Mucosa of descending colon (tissue), 3 donors: ENCODE measurements around the gene CIAO2A. TPM values are rescaled to one million over a fixed set of nuclear protein-coding genes. Genes with fewer than 3 reads are reported as not detected.

Source experiments
- ATAC-seq: fragments of 200-7000 bp; cut with Tn5 transposase; one replicate; pipeline ENCODE4 v1.9.1; 2020; ENCODE audit warnings: mild to moderate bottlenecking, moderate library complexity
- DNase-seq, 3 donors: peaks; one replicate each; pipeline ENCODE4 v3.0.0-alpha.2; 2020
- H3K36me3 ChIP-seq: fragments of 200-600 bp; one replicate; pipeline ENCODE4 v1.8.0; 2021; ENCODE audit warnings: low read depth, mild to moderate bottlenecking
- H3K4me1 ChIP-seq: fragments of 200-600 bp; one replicate; pipeline ENCODE4 v1.8.0; 2021; ENCODE audit warnings: low read depth, mild to moderate bottlenecking
- H3K4me3 ChIP-seq: fragments of 200-600 bp; one replicate; pipeline ENCODE4 v1.8.0; 2021; ENCODE audit warnings: mild to moderate bottlenecking
- H3K9me3 ChIP-seq: fragments of 200-600 bp; one replicate; pipeline ENCODE4 v1.8.0; 2021; ENCODE audit warnings: mild to moderate bottlenecking
- intact Hi-C, 2 donors: fragments of 100-400 bp; cut with DNase I in 1 of 2; cut with micrococcal nuclease in 1 of 2; formaldehyde crosslinking; loops; one replicate each; pipeline versions ENCODE4 v1.11.0 to v1.11.1; 2022; cut with DNase I, micrococcal nuclease
- total RNA-seq, 3 donors: library from RNA; stranded (reverse); fragmentation: NEBNext Ultra II Directional in 2 of 3; extraction: Animal tissue kit (Norgen Biotek cat#: 25700) in 2 of 3; gene quantifications; one replicate each; pipeline versions ENCODE4 v1.2.1 to v1.2.4, GENCODE V29; 2021 to 2023
- TF ChIP-seq, protein P1 (sequence below): fragments of 200-600 bp; IDR thresholded peaks from one replicate; pipeline ENCODE4 v1.8.0; 2022; ENCODE audit warnings: antibody characterized with exemption, mild to moderate bottlenecking
- donor health status: DM: no; HTN: no; CAD: no; lungs with moderate emphysema.
- donor health status: DM: no; HTN: no; CAD: no.
- donor health status: DM: no; HTN: yes; CAD: no.

The CIAO2A gene
- total RNA-seq, 3 donors from 2014 or later = 49.7 to 94.5 (median 78.9) TPM

DNA sequence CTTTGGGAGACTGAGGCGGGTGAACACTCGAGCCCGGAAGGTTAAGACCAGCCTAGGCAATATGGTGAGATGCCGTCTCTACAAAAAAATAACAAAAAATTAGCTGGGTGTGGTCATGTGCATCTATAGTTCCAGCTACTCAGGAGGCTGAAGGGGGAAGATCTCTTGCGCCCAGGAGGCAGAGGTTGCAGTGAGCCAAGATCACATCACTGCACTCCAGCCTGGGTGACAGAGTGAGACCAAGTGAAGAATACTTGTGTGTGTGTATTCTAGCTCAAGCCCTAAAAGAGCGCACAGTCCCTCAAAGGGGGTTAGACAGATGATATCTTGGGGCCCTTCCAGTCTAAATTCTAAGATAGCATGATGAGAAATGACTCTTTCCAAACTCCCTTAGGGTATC, 71.1 kb downstream of the CIAO2A start:
- TF ChIP-seq, protein P1, sequence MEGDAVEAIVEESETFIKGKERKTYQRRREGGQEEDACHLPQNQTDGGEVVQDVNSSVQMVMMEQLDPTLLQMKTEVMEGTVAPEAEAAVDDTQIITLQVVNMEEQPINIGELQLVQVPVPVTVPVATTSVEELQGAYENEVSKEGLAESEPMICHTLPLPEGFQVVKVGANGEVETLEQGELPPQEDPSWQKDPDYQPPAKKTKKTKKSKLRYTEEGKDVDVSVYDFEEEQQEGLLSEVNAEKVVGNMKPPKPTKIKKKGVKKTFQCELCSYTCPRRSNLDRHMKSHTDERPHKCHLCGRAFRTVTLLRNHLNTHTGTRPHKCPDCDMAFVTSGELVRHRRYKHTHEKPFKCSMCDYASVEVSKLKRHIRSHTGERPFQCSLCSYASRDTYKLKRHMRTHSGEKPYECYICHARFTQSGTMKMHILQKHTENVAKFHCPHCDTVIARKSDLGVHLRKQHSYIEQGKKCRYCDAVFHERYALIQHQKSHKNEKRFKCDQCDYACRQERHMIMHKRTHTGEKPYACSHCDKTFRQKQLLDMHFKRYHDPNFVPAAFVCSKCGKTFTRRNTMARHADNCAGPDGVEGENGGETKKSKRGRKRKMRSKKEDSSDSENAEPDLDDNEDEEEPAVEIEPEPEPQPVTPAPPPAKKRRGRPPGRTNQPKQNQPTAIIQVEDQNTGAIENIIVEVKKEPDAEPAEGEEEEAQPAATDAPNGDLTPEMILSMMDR = no peak
- H3K9me3 ChIP-seq = no peaks in the 10 kb centered on the region
- DNase-seq (no peak), ATAC-seq (no peak)
- peaks cover 37% of the 10 kb centered on the region for H3K4me1 ChIP-seq
- intact Hi-C loops = no loop called here
- no peak overlapping the region for H3K4me3 ChIP-seq
- H3K36me3 ChIP-seq = no peaks in the 10 kb centered on the region

Other genes starting within 250 kb of the CIAO2A start
- gene DAPK2, start 47.4 kb downstream of the CIAO2A start, total RNA-seq = 10 to 100 TPM; 32.0 to 82.0 (median 35.5) TPM
- 100 to 1,000 TPM; 110 to 122 (median 118) TPM for gene SNX1, start 2.1 kb upstream of the CIAO2A start, total RNA-seq
- under 1 TPM; 0.29 to 0.35 (median 0.29) TPM for gene SNX22, start 57.9 kb upstream of the CIAO2A start, total RNA-seq
- 100 to 1,000 TPM; 207 to 396 (median 239) TPM for gene PPIB, start 69.2 kb upstream of the CIAO2A start, total RNA-seq